Activated naive CD8-positive, alpha-beta T cell (primary cell): ENCODE data around the gene APOC3.

ENCODE experiments used
- H3K27ac Mint-ChIP-seq: one replicate; pipeline ENCODE4 v1.8.0; 2021; ENCODE audit warnings: mixed read lengths
- H3K27me3 Mint-ChIP-seq: one replicate; pipeline ENCODE4 v1.8.0; 2021; ENCODE audit warnings: mixed read lengths
- H3K36me3 Mint-ChIP-seq: one replicate; pipeline ENCODE4 v1.8.0; 2021; ENCODE audit warnings: mixed read lengths
- H3K4me1 Mint-ChIP-seq: one replicate; pipeline ENCODE4 v1.8.0; 2021; ENCODE audit warnings: low read depth, mixed read lengths
- H3K4me3 Mint-ChIP-seq: one replicate; pipeline ENCODE4 v1.8.0; 2021; ENCODE audit warnings: mild to moderate bottlenecking, mixed read lengths
- H3K9me3 Mint-ChIP-seq: one replicate; pipeline ENCODE4 v1.8.0; 2021; ENCODE audit warnings: low read depth, mixed read lengths

The APOC3 gene

DNA sequence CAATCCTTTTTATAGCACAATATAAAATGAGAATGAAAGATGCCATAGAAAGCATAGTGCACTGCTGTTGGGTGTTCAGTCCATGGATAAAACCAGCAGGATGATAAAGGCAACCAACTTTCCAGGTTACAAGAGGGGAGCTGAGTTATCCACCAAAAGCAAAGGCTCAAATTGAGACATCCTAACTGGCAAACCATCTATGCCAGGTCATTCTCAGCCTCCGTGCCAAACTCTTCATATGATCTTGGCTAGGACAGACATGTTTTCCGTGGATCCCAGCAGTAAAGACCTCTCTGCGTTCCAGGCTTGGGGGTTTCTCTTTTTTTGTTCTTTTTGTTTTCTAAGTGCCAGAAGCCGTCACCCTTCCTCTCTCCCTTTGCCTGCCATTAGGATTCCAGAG lies 15.0 kb downstream of the APOC3 start:
- Mint-ChIP-seq H3K4me3 (no peak overlapping the region), H3K9me3 (no peaks in the 10 kb centered on the region), H3K36me3 (peaks cover 7% of the 10 kb centered on the region), H3K27me3 (no peaks in the 10 kb centered on the region), H3K4me1 (no peaks in the 10 kb centered on the region), H3K27ac (no peak overlapping the region)

DNA sequence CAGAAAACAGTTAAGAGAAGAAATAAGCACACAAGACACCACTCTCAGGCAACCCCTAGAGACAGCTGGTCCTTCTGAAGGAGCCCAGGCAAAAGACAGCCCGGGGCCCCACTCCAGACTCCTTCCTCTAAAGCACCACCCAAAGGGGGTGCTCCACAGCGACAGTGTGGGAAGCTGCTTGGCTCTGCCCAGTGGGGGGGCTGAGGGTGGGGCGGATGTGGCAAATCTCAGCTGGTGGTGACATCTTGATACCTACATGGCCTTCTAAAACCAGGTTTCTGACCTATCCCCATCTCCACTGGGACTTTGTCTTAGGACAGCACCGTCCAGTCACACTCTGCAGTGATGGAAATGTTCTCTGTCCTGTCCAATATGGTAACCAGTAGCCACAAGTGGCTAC lies 17.9 kb downstream of the APOC3 start:
- no peaks in the 10 kb centered on the region for H3K27me3 Mint-ChIP-seq
- no peaks in the 10 kb centered on the region for H3K9me3 Mint-ChIP-seq
- no peak overlapping the region for H3K4me3 Mint-ChIP-seq
- peaks cover 10% of the 10 kb centered on the region for H3K36me3 Mint-ChIP-seq
- H3K27ac Mint-ChIP-seq = no peak overlapping the region
- H3K4me1 Mint-ChIP-seq = peaks cover 23% of the 10 kb centered on the region

DNA sequence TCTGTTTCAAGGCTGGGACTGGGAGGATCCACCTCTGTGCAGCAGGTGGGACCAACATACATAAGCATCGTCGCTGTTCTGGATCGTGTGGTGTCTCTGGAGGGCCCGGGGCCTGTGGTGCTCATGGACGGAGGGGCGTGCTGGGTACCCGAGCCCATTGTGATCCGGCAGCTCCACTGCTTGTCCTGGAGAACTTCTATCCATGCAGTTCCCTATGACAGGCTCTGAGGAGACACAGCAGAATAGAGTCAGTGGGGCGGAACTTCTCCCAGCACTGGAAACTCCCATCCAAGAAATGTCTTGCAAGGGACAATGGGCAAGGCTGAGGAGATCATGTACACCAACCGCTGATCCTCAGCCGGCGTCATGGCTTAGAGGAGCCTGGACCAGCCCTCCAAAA lies 19.4 kb downstream of the APOC3 start:
- Mint-ChIP-seq H3K36me3 (peaks cover 12% of the 10 kb centered on the region), H3K4me3 (no peak overlapping the region), H3K27ac (no peak overlapping the region), H3K9me3 (no peaks in the 10 kb centered on the region), H3K27me3 (no peaks in the 10 kb centered on the region), H3K4me1 (peaks cover 37% of the 10 kb centered on the region)

DNA sequence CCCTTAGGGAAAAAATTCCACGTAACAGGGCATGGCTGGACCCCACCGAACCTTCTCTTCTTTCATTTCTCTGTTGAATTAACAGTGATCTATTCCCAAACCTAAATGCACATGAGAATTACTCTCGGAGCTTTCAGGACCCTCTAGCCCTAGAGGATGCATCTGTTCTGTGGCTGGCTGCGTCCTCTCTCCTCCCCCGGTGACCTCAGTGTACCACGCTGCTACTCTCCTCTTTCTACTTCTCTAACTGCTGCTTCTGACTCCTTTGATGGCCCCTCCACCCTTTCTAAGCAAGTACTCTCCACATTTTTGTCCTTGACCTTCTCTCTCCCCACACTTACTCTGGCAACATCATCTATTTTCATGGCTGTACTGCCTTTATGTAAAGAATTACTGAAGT lies 19.8 kb downstream of the APOC3 start:
- Mint-ChIP-seq H3K4me1 (peaks cover 42% of the 10 kb centered on the region), H3K27ac (no peak overlapping the region), H3K27me3 (no peaks in the 10 kb centered on the region), H3K36me3 (peaks cover 12% of the 10 kb centered on the region), H3K9me3 (no peaks in the 10 kb centered on the region), H3K4me3 (no peak overlapping the region)

DNA sequence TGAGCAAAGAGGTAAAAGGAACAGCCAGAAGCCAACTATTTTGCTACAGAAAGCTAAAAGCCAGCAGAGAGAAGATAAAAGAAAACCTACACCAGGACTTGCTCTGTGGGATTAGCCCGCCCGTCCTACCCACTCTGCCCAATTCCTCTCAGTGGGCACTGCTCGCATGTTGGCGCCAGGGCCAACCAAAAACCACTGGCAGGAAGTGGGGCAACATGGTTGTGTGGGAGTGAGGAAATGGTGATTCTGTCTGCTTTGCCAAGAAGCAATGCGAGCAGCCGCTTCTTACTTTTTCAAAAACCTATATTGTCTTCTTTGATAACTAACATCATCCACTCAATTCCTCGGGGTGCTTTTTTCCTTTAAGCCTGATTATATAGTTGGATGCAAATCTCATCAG lies 21.9 kb downstream of the APOC3 start:
- H3K4me1 Mint-ChIP-seq = peaks cover 58% of the 10 kb centered on the region
- H3K27ac Mint-ChIP-seq = peak overlapping the region; percentile 36
- no peaks in the 10 kb centered on the region for H3K9me3 Mint-ChIP-seq
- peaks cover 7% of the 10 kb centered on the region for H3K36me3 Mint-ChIP-seq
- H3K27me3 Mint-ChIP-seq = no peaks in the 10 kb centered on the region
- peak overlapping the region; percentile 65 for H3K4me3 Mint-ChIP-seq

DNA sequence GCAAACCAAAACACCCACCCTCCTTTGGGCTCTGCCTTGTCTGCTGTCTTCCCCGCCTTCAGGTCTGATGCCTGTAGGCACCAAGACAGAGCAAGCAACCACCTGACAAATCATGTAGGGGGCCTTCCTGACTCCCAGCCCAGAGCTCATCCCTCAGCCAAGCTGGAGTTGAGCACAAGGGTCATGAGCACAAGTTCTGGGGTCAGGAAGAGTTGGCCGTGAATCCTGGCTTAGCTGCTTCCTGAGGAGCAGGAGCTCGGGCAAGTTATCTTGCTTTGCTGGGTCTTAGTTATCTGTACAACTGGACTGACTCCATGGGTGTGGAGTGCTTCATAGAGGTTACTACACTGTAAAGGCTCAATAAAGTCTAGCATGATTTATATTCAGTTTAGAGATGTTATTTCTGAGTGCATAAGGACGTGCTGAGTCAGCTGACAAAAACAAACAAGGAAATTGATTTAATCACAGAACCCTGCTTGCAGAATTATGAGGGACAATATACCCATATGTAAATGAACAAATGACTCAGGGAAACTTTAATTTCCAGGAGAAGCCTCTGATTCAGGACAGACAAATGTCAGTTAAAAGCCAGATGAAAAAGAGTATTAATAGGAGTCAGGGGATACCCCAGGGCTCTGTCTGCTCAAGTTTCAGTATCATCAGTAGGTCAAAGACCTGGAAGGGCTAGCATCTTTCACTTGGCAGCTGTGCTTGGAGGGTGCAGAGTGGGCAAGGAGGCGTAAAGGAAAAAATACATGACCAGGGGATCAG lies 22.7 kb downstream of the APOC3 start:
- H3K9me3 Mint-ChIP-seq = no peaks in the 10 kb centered on the region
- H3K4me1 Mint-ChIP-seq = peaks cover 66% of the 10 kb centered on the region
- peaks cover 12% of the 10 kb centered on the region for H3K36me3 Mint-ChIP-seq
- peak overlapping the region; percentile 76 for H3K27ac Mint-ChIP-seq
- peak overlapping the region; percentile 65 for H3K4me3 Mint-ChIP-seq
- no peaks in the 10 kb centered on the region for H3K27me3 Mint-ChIP-seq

DNA sequence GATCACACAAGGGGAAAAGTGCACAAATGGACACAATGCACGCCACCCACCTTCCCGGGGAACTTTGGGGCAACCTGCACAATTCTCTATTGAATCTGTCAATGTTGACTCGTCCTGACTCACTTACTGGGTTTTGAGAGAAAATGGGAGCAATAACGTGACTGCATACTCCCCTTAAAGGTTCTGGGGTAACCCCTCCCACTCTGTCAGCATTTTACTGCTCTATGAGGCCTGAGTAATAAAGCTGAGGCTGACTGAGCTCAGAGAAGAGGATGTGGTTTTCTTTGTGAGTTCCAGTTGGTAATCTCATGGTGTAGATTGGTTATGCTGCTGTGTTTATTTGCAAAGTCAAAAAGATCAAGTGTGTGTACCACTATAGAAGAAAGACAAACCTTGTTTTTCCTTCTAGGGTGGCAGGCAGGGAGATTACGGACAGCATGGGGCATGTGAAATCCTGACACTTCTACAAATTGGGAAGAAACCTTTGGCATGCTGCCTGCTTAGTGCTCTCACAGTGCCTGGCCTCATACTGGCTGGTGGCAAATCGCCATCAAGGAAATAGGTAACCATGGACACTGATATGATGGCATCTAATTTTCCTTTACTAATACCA lies 23.9 kb downstream of the APOC3 start:
- peak overlapping the region; percentile 76 for H3K27ac Mint-ChIP-seq
- H3K4me1 Mint-ChIP-seq = peaks cover 66% of the 10 kb centered on the region
- H3K9me3 Mint-ChIP-seq = no peaks in the 10 kb centered on the region
- H3K4me3 Mint-ChIP-seq = peak overlapping the region; percentile 65
- no peaks in the 10 kb centered on the region for H3K27me3 Mint-ChIP-seq
- H3K36me3 Mint-ChIP-seq = peaks cover 14% of the 10 kb centered on the region

DNA sequence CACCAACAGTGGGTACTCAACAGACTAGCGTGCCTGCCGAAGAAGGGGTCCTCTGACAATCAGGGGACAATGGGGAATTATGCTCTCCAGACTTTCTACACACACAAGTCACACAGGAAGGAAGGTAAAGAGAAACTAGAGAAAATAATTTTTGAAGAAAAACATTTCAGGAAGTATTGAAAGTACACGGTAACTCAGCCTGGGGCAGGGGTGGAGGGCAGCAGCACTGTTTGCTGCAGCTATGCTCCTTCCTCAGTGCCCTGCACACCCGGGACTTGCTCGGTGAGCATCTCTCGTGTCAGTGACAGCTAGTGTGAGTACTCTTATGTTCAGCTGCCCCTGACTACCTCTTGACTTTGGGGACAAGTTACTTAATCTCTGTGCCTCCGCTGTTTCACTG lies 25.7 kb downstream of the APOC3 start:
- peaks cover 15% of the 10 kb centered on the region for H3K36me3 Mint-ChIP-seq

DNA sequence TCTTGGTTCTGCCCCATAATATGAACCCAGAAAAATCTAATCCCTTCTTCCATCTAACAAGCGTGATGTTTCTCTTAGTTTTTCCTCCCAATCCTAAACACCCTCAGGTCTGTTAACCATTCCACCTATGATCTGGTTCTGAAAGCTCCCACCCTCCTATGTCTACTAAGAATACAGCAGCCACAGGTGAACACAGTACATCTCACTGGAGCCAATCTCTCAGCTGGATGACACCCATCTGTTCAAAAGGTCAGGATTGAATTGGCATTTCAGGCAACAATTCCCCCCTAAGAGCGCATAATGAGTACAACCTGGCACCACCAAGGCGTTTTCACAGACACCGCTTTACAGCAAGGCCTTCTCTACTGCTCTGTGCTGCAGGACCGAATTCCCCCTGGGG lies 26.7 kb downstream of the APOC3 start:
- Mint-ChIP-seq H3K4me1 (peaks cover 56% of the 10 kb centered on the region), H3K9me3 (no peaks in the 10 kb centered on the region), H3K27ac (peak overlapping the region; percentile 43), H3K36me3 (peaks cover 18% of the 10 kb centered on the region), H3K4me3 (no peak overlapping the region), H3K27me3 (no peaks in the 10 kb centered on the region)

More for the DNA sequence above, 25.7 kb downstream of the APOC3 start:
- H3K4me1 Mint-ChIP-seq = peaks cover 62% of the 10 kb centered on the region
- H3K27ac Mint-ChIP-seq = peak overlapping the region; percentile 9
- peak overlapping the region; percentile 4 for H3K4me3 Mint-ChIP-seq
- H3K27me3 Mint-ChIP-seq = no peaks in the 10 kb centered on the region
- H3K9me3 Mint-ChIP-seq = no peaks in the 10 kb centered on the region

DNA sequence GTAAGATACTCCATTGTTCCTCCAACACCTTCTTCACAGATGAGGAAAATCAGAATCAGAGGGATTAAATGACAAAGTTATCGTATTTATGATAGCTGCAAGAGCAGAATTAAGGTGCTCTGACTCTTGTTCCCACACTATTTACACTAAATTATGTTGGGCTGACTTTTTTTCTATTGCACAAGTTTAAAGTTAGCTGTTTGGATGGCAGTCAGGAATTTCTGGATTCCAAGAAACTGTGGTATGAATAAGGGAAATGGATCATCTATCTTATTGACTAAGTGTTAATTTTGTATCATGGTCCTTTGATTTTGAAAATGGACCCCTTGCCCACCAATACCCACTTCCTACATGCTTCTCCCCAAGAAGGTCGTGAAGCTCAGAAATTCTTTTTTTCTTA lies 27.6 kb downstream of the APOC3 start:
- H3K27me3 Mint-ChIP-seq = no peaks in the 10 kb centered on the region
- H3K4me3 Mint-ChIP-seq = no peak overlapping the region
- H3K4me1 Mint-ChIP-seq = peaks cover 47% of the 10 kb centered on the region
- no peaks in the 10 kb centered on the region for H3K9me3 Mint-ChIP-seq
- H3K36me3 Mint-ChIP-seq = peaks cover 22% of the 10 kb centered on the region
- H3K27ac Mint-ChIP-seq = peak overlapping the region; percentile 22

DNA sequence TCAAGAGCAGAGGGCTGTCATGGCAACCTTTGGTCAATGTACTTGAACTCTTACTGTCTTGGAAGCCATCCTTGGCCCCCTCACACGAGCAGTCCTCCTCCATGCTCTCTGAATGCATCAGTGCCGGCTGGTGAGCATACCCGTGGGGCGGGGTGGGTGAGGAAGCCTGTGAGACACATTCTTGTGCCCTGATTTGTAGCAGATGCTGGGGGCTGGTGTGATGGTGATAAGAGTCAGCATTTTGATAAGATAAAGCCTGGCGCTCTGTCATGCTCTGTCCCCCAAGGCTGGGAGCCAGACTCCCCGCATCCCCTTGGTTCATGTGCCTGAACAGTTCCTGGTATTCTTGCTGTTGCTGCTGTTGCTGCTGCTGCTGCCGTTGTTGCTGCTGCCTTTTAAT lies 28.2 kb downstream of the APOC3 start:
- Mint-ChIP-seq H3K27me3 (no peaks in the 10 kb centered on the region), H3K4me1 (peaks cover 40% of the 10 kb centered on the region), H3K36me3 (peaks cover 22% of the 10 kb centered on the region), H3K9me3 (no peaks in the 10 kb centered on the region), H3K27ac (no peak overlapping the region), H3K4me3 (no peak overlapping the region)

DNA sequence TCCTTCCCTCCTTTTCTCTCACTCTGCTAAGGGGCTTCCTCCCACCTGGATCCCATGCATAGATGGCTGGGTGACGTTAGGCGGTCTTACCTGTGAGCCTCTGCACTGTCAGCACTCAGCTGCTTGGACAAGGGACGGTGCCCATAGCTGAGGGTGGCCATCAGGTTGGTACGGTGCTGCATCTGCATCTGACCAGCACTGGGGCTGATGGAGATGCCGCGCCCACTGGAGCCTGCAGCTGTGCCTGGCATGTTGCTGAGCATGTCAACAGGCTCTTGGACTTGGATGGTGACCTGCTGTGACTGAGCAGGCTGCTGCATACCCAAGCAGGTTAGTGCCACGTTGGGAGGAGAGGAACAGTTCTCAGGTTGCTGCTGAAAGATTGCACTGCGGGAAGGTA lies 29.5 kb downstream of the APOC3 start:
- Mint-ChIP-seq H3K4me1 (peaks cover 28% of the 10 kb centered on the region), H3K27me3 (no peaks in the 10 kb centered on the region), H3K27ac (no peak overlapping the region), H3K4me3 (no peak overlapping the region), H3K36me3 (peaks cover 17% of the 10 kb centered on the region), H3K9me3 (no peaks in the 10 kb centered on the region)

DNA sequence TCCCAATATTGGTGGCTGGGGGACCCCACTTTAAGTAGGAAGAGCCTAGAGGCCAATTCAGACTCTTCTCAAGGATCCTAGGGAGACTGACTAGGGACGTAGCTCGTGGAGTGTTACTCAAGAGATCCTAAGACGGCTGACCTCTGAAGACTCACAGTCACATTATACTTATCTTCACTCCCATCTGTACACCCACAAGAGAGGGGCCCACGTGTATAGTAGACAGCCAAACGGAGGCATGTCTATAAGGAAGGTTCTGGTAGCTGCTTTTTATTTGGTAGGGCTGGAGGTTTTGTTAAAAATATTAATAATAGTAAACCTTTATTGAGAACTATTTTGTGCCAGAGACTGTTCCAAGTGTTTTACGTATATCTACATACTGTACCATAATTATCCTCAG lies 30.6 kb downstream of the APOC3 start:
- no peak overlapping the region for H3K4me3 Mint-ChIP-seq
- peaks cover 20% of the 10 kb centered on the region for H3K4me1 Mint-ChIP-seq
- no peak overlapping the region for H3K27ac Mint-ChIP-seq
- H3K36me3 Mint-ChIP-seq = peaks cover 17% of the 10 kb centered on the region
- H3K9me3 Mint-ChIP-seq = no peaks in the 10 kb centered on the region
- no peaks in the 10 kb centered on the region for H3K27me3 Mint-ChIP-seq

DNA sequence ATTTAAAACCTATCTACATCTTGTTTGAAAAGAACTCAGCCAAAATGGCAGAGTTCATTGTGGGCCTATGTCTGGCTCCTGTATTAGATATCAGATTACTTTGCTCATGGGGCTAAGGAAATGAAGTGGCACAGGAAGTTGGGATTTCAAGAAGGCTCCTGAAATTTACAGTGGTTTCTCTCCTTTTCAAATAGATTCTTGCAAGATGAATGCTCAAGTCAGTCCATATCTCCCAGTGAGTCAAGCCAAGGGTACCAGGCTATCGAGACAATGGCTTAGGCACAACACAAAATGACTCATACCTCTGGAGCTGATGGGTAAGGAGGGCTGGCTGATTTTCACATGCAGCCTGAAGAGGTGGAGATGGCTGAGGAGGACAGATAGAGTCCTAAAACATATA lies 31.8 kb downstream of the APOC3 start:
- H3K4me1 Mint-ChIP-seq = peaks cover 9% of the 10 kb centered on the region
- H3K9me3 Mint-ChIP-seq = no peaks in the 10 kb centered on the region
- no peaks in the 10 kb centered on the region for H3K27me3 Mint-ChIP-seq
- no peak overlapping the region for H3K27ac Mint-ChIP-seq
- H3K36me3 Mint-ChIP-seq = peaks cover 22% of the 10 kb centered on the region
- no peak overlapping the region for H3K4me3 Mint-ChIP-seq

DNA sequence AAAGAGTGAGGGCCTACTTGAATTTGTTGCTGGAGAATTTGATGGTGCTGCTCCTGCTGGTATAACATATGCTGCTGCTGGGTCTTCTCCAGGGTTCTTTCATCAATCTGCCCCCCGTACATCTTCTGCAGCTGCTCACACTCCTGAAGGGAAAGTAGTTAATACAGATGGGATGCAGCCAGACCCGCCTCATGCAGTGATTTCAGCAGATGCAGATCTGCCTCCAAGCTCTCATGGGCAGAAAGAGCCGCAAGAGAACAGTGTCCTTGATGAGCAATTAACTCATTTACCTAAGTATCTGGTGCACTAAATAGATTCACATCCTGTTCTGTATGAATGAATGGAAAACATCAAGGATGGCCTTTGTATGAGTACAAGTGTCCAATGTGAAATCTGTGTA lies 32.5 kb downstream of the APOC3 start:
- H3K4me1 Mint-ChIP-seq = peaks cover 3% of the 10 kb centered on the region
- no peak overlapping the region for H3K4me3 Mint-ChIP-seq
- H3K27me3 Mint-ChIP-seq = no peaks in the 10 kb centered on the region
- peaks cover 23% of the 10 kb centered on the region for H3K36me3 Mint-ChIP-seq
- H3K9me3 Mint-ChIP-seq = no peaks in the 10 kb centered on the region
- no peak overlapping the region for H3K27ac Mint-ChIP-seq

DNA sequence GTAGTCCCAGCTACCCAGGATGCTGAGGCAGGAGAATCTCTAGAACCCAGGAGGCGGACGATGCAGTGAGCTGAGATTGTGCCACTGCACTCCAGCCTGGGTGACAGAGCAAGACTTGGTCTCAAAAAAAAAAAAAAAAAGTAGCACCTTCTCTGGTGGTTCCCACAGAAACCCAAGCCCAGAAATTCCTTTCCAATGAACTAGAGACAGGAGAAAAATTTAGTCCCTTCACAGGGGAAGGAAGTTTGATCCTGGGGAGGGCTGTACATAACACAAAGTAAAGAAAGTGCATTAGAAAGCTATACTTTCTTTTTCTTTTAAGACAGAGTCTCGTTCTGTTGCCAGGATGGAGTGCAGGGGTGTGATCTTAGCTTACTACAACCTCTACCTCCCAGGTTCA lies 33.2 kb downstream of the APOC3 start:
- Mint-ChIP-seq H3K27ac (no peak overlapping the region), H3K9me3 (no peaks in the 10 kb centered on the region), H3K27me3 (no peaks in the 10 kb centered on the region), H3K4me1 (no peaks in the 10 kb centered on the region), H3K4me3 (no peak overlapping the region), H3K36me3 (peaks cover 25% of the 10 kb centered on the region)
